Left lobe of liver (tissue), 2 donors: ENCODE data around the gene CDT1. TPM values are rescaled to one million over a fixed set of nuclear protein-coding genes. Genes with fewer than 3 reads are reported as not detected.
A peak's percentile ranks its signal among the peaks of the same experiment; 100 is the strongest.
"Not testable (repeated sequence)": the region's sequence is repeated elsewhere in the genome, so short reads cannot be mapped to it uniquely, and the experiment has no call there.

Source experiments
- ATAC-seq: fragments of 200-7000 bp; cut with Tn5 transposase; one replicate; pipeline ENCODE4 v1.9.1; 2020; ENCODE audit warnings: mild to moderate bottlenecking, moderate library complexity
- DNase-seq: peaks from one replicate; pipeline ENCODE4 v3.0.0-alpha.2; 2020; ENCODE audit warnings: low spot score
- total RNA-seq: library from RNA; stranded (reverse); gene quantifications from one replicate; pipeline ENCODE4 v1.2.1, GENCODE V29; 2021
- donor health status: DM: no; HTN: no; CAD: no; lungs with moderate emphysema.
- donor health status: DM: no; HTN: yes; CAD: no.

The CDT1 gene
- total RNA-seq, 1 donor from 2014 or later, result 0.50 TPM

- no peak for ATAC-seq
Observed at GRCh38 chr16:88782454-88783390, 20.9 kb upstream of the CDT1 start.

DNA sequence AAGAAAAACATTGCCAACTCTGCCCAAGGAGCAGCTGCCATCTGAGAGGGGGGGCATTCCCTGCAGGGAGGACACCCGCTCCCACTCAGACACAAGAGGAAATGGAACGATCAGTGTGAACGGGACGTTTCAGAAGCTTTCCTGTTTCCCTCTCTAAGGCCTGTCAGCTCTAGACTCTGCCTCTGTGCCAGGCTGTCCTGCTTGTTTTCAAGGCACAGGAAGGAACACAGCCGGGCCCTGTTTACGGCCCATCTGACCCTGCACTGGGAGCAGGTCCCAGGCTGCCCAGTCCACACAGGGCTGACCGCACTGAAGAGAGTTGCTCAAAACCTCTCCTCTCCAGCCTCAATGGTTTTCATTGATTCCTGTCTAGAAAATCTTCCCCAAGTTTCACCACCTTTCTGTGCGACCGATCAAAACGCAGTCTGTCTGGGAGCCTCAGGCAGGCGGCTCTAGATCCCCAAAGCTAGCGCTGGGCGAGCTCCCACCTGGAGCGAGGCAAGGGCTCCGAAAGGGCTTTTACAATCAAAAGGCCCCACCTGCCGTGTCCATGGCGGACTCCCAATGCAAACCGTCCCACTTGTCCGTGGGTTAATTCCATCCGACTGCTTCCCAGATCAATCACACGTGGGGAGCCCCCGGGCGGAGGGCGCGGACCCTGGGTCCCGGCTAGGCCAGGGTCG, 20.1 kb upstream of the CDT1 start:
- ATAC-seq (peak; percentile 57), DNase-seq (peak; percentile 75)

More at GRCh38 chr16:88782454-88783390, 20.9 kb upstream of the CDT1 start:
- DNase-seq, result no peak

GRCh38 chr16:88784074-88784855, 19.3 kb upstream of the CDT1 start:
- DNase-seq (peak; percentile 66), ATAC-seq (peak; percentile 39)

- DNase-seq (no peak), ATAC-seq (peak; percentile 46)
Observed at GRCh38 chr16:88784856-88785105, 18.8 kb upstream of the CDT1 start.

GRCh38 chr16:88785106-88785924, 18.3 kb upstream of the CDT1 start, which contains the start of gene PIEZO1:
TSS of gene PIEZO1 (minus strand) at chr16:88785220. CDS start at chr16:88784964, 256 bp downstream.
- peak; percentile 73 for ATAC-seq
- peak; percentile 76 for DNase-seq

DNA sequence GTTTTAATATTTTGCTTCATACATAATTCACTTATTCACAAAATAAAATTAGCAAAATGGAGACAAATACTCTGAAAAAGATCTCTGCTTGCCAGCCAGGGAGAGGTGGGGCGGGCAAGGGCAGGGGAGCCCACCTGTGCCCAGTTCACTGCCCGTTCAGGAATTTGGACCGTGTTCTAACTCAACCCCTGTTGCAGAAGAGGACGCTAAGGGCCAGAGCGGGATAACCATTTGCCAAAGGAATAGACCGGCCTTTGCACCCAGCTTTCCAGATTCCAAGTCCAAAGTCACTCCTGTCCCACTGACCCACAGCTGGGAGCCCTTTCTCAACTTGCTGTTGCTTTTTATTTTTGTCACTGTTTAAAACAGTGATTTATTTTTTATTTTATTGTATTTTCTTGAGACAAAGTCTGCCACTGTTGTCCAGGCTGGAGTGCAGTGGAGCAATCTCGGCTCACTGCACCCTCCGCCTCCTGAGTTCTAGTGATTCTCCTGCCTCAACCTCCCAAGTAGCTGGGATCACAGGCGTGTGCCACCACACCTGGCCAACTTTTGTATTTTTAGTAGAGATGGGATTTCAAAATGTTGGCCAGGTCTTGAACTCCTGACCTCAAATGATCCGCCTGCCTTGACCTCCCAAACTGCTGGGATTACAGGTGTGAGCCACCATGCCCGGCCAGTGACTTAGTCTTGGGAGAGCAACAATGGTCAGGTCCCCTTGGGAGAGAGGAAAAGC, 15.8 kb upstream of the CDT1 start:
- peak; percentile 61 for ATAC-seq
- DNase-seq, result peak; percentile 92

DNA sequence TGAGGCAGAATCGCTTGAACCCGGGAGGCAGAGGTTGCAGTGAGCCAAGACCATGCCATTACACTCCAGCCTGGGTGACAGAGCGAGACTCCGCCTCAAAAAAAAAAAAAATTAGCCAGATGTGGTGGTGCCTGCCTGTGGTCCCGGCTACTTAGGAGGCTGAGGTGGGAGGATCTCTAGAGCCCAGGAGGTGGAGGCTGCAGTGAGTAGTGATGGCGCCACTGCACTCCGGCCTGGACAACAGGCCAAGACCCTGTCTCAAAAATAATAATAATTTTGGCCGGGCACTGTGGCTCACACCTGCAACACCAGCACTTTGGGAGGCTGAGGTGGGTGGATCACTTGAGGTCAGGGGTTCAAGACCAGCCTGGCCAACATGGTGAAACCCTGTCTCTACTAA, 14.8 kb upstream of the CDT1 start:
- ATAC-seq, DNase-seq: not testable (repeated sequence)

DNA sequence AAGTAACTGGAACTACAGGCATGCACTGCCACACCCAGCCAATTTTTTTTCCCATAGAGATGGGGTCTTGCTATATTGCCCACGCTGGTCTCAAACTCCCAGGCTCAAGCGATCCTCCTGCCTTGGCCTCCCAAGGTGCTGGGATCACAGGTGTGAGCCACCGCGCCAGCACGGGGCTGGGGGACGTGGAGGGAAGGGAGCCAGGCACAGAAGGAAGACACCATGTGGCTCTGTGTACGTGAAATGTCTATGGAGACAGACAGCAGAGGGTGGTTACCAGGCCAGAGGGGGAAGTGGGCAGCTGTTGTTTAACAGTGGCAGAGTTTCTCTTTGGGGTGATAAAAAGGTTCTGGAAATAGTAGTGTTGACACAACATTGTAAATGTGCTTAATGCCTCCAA, 14.0 kb upstream of the CDT1 start:
- no peak for DNase-seq

DNA sequence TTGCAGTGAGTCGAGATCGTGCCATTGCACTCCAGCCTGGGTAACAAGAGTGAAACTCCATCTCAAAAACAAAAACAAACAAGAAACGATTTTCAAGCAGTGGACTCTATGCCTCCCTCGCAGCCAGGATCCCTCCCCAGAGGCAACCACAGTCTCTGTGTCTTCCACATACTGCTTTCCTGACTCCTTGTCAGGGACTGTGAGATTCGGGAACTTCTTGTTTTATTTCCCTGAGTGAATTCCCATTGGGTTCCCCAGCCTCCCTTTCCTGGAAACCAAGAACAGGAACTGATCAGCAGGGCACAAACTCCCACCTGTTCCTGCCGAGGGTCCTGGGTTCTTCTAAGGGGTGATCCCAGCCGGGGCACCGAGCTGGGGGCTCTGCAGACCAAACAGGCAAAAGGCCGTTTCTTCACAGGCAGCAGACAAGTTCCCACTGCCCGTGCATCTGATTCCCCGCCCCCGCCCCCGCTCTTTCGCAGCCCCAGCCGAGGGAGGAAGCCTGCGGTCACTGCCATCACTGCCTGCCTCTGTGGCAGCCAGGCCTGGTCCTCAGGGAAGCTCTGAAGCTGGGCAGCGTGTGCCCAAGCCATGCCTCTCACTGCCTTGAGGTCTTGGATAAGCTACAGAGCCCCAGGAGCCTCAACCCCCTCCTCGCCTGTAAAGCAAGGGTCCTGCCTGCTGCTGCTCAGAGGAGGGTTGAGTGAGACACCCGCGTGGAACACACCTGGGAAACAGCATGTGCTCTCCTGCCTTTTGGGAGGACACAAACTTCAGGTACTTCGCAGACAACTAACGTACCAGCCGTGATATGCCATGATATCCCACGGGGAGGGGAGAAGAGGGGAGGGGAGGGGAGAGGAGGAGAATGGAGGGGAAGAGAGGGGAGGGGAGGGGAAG, 13.0 kb upstream of the CDT1 start:
- ATAC-seq (no peak), DNase-seq (no peak)

More for the DNA sequence above, 14.0 kb upstream of the CDT1 start:
- ATAC-seq, result no peak

- DNase-seq, result no peak
Observed at GRCh38 chr16:88792078-88792550, 11.5 kb upstream of the CDT1 start.

GRCh38 chr16:88792668-88793250, 10.8 kb upstream of the CDT1 start:
- ATAC-seq, result no peak

More at GRCh38 chr16:88792078-88792550, 11.5 kb upstream of the CDT1 start:
- no peak for ATAC-seq

DNA sequence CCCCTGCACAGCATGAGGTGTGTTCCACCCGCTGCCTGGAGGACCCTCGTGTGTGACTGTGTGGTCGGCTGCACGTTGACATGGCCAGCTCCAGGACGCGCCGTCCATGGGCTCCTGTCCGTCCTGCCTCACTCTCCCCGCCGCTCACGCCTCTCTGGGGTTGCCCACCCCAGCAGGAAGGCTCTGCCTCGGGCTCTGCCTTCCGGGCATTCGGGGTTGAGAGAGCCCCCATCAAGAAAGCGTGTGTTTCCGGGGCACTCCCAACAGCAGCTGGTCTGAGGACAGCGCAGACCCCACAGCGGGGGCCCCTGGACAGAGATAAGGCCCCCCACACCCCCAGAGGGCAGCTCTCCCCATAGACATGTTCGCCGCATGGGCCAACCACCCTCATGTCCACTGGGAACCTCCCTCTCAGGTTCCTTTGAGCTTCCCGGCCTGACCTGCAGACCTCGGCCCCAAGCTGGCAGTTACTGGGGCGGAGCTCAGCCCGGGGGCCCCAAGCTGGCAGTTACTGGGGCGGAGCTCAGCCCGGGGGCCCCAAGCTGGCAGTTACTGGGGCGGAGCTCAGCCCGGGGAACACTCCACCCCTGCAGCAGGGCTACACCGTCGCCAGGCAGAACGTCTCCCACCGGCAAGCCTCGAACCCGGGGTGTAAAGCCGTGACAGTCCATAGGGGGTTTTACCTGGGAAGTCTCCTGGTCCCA, 10.2 kb upstream of the CDT1 start:
- DNase-seq, result no peak
- ATAC-seq, result no peak

More at GRCh38 chr16:88792668-88793250, 10.8 kb upstream of the CDT1 start:
- no peak for DNase-seq

- DNase-seq, result no peak
- ATAC-seq, result no peak
Observed at GRCh38 chr16:88796278-88796677, 7.3 kb upstream of the CDT1 start.

GRCh38 chr16:88798073-88798472, 5.5 kb upstream of the CDT1 start:
- DNase-seq (no peak), ATAC-seq (no peak)

DNA sequence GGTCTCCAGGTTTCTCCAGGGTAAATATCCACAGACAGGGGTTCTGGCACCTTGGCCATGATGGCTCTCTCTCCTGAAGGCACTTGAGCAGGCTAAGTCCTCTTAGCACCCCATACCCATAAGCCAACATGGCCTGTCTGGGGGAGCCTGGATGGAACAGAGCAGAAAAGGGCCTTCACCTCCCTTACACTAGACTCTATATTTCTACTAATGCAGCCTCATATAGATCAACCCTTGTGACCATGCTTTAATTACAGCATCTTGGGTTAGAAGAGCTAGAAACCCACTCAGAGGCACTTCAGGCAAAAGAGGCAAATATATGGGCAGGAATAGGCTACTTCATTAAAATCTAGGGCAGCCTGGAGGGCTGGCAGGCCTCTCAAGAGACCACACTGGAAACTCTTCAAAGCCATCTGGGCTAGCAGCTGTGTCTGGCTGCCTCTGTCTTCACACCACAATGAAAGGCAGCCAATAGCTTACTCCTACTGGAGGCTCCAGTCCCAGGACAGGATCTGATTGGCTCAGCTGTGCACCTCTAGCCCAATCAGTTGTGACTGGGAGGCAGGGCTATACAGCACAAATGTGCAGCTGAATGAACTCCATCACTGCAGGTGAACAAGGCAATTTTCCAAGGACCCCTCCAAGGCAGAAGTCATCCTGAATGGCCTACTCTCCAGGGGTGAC, 4.7 kb upstream of the CDT1 start:
- ATAC-seq, result no peak
- DNase-seq, result no peak

DNA sequence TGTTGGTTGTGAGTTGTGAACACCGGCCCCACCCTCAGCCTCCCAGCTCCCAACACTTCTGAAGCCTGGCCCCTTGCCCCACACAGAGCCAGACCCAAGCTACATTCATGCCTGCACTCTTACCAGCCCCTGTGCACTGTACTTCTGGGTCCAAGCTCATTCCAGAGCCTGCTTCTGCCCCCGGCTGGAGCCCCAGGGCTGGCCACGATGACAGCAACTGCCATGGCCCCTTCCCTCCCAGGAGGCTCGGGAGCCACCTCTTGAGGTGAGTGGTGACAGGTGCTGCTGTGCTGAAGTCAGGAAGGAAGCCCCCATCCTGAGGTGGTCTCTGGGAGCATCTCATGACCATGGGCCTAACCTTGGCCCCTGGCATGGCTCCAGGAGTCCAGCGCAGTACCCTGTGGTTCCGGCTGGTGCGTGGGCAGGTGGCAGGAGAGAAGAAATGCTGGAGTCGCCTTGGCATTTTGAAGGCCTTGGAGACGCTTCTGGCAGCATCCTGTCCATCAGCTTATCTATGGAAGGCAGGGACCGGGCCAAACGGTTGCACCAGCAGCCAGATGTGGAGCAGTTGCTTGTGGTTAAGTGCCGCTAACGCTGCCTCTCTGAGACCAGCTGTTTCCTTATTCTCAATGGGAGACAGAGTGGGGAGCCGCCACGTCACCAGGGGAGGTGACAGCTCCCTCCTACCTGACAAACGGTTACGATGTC, 3.9 kb upstream of the CDT1 start:
- ATAC-seq (no peak), DNase-seq (no peak)
